ENCODE measurements around the gene FBXO45.
"Not testable (repeated sequence)": the region's sequence is repeated elsewhere in the genome, so short reads cannot be mapped to it uniquely, and the experiment has no call there.

FBXO45 gene

DNA sequence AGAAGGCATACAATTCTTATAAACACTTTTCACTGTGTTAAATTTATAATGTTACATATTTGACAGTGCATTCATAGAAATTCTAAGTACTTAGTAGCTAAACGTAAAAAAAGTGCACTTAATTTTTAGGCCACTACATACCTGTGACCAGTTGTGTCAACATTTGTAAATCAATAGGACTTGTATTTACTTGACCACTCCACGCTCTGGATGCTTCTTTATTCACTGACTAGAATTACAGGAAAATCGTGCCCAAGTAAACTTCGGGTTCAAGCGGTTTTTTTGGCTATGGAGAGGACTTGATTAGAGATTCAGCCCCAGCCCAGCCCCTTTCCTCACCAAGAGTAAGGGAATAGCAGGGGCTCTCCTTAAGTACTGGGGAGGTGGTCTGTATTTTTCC, 21.9 kb upstream of the FBXO45 start:
- no peak overlapping the region for H3K4me3 ChIP-seq (ENCODE audit: low read depth, low read length)
- TF ChIP-seq, protein P1, sequence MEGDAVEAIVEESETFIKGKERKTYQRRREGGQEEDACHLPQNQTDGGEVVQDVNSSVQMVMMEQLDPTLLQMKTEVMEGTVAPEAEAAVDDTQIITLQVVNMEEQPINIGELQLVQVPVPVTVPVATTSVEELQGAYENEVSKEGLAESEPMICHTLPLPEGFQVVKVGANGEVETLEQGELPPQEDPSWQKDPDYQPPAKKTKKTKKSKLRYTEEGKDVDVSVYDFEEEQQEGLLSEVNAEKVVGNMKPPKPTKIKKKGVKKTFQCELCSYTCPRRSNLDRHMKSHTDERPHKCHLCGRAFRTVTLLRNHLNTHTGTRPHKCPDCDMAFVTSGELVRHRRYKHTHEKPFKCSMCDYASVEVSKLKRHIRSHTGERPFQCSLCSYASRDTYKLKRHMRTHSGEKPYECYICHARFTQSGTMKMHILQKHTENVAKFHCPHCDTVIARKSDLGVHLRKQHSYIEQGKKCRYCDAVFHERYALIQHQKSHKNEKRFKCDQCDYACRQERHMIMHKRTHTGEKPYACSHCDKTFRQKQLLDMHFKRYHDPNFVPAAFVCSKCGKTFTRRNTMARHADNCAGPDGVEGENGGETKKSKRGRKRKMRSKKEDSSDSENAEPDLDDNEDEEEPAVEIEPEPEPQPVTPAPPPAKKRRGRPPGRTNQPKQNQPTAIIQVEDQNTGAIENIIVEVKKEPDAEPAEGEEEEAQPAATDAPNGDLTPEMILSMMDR (IDR thresholded peaks at IDR 0.05; ENCODE audit: low read depth, low read length, missing control alignments) = no peak
- DNase-seq (ENCODE audit: low read depth) = no peak

DNA sequence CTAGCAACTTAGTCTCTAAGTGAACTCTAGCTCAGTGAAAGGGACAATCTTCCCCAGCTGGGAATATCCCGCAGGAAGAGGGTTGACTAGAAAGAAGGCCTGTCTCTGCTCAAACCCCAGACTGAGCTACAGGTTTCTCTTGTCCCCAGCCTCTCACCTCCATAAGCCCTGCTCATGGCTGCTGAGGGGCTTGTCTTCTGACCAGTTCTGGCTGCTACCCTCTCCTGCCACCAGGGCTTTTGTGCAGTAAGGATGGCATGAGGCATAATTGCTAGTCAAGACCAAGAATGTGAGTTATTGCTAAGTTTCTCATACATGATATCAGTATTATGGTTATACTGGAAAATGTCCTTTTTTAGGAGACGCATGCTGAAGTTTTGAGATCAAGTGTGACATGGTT, 21.4 kb upstream of the FBXO45 start:
- no peak for DNase-seq (ENCODE audit: low read depth)
- H3K4me3 ChIP-seq (ENCODE audit: low read depth, low read length) = no peak overlapping the region
- TF ChIP-seq, protein P1 (IDR thresholded peaks at IDR 0.05; ENCODE audit: low read depth, low read length, missing control alignments) = no peak

DNA sequence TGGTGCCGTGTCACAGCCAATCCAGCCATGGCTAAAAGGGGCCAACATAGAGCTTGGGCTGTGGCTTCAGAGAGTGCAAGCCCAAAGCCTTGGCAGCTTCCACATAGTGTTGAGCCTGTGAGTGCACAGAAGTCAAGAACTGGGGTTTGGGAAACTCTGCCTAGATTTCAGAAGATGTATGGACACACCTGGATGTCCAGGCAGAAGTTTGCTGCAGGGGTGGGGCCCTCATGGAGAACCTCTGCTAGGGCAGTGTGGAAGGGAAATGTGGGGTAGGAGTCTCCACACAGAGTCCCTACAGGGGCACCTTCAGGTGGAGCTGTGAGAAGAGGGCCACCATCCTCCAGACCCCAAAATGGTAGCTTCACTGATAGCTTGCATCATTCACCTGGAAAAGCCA, 19.1 kb upstream of the FBXO45 start:
- H3K4me3 ChIP-seq (ENCODE audit: low read depth, low read length); DNase-seq (ENCODE audit: low read depth): not testable (repeated sequence)

DNA sequence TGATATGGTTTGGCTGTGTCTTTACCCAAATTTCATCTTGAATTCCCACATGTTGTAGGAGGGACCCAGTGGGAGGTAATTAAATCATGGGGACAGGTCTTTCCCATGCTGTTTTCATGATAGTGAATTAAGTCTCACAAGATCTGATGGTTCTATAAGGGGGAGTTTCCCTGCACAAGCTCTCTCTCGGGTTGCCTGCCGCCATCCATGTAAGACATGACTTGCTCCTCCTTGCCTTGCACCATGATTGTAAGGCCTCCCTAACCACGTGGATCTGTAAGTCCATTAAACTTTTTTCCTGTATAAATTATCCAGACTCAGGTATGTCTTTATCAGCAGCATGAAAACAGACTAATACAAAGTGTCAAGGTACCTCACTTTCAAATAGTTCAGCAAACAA, 18.3 kb upstream of the FBXO45 start:
- H3K4me3 ChIP-seq (ENCODE audit: low read depth, low read length); DNase-seq (ENCODE audit: low read depth): not testable (repeated sequence)

DNA sequence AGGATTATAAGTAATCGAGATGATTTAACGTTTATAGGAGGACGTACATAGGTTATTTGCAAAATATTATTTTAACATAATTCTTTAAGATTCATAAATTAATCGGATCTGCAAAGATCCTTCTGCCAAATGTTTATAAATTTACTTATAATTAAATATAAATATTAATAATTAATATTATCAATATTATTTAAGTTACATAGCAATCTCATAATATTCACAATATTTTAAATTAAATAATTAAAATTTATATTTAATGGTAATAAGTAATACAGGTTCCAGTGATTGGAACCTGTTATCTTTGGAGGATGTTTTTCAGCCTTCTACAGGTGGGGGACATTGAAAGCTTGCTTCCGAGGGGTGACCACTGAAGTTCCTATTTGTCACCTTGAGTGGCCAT, 16.2 kb upstream of the FBXO45 start:
- TF ChIP-seq, protein P1 (IDR thresholded peaks at IDR 0.05; ENCODE audit: low read depth, low read length, missing control alignments) = no peak
- DNase-seq (ENCODE audit: low read depth) = no peak
- no peak overlapping the region for H3K4me3 ChIP-seq (ENCODE audit: low read depth, low read length)

DNA sequence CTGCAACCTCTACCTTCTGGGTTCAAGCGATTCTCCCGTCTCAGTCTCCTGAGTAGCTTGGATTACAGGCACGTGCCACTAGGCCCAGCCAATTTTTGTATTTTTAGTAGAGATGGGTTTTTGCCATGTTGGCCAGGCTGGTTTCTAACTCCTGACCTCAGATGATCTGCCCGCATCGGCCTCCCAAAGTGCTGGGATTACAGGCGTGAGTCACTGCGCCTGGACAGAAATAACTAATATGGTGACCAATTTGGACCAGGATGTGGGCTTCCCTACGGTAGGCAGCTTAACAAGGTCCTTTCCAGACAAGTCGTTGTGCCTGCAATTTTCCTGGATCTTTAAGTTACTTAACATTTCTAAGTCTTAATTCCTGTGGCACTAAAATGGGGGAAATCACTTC, 14.9 kb upstream of the FBXO45 start:
- no peak overlapping the region for H3K4me3 ChIP-seq (ENCODE audit: low read depth, low read length)
- TF ChIP-seq, protein P1 (IDR thresholded peaks at IDR 0.05; ENCODE audit: low read depth, low read length, missing control alignments) = no peak
- no peak for DNase-seq (ENCODE audit: low read depth)

DNA sequence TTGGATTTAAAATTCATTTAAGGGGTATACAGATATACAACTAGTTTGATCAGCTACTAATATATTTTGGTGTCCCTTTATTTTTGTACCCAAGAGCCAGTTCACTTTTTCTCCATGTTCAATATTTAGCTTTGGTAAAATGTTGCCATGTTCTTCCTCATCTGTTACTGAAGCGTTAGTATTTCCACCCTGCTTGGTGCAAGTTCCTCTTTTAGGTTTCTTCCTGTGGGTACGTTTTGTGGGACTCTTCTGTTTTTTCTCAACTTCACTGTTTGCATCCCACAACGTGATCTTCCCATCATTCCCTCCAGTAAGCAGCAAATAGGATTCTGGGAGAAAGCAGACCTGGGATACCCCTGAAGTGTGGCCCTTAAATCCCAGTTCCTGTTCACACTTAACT, 14.3 kb upstream of the FBXO45 start:
- TF ChIP-seq, protein P1 (IDR thresholded peaks at IDR 0.05; ENCODE audit: low read depth, low read length, missing control alignments) = no peak
- no peak for DNase-seq (ENCODE audit: low read depth)
- H3K4me3 ChIP-seq (ENCODE audit: low read depth, low read length) = no peak overlapping the region

DNA sequence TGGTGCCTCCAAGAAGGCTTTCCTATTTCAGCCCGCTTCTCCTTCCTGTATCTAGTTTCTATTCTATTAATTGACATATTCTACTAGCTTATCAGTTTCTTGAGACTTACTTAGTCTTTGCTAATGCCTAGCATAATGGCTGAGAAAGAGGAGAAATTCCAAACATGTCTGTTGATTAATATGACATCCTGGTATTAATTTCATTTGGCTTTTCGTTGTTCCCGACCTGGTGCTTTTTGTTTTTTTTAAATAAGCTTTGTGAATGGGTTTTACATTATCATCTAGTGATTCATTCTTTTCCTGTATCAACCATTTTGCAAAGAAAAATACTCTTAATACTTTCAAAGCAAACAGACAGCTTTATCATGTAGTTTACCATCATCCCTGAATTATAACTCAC, 13.2 kb upstream of the FBXO45 start:
- DNase-seq (ENCODE audit: low read depth) = no peak
- H3K4me3 ChIP-seq (ENCODE audit: low read depth, low read length) = no peak overlapping the region
- TF ChIP-seq, protein P1 (IDR thresholded peaks at IDR 0.05; ENCODE audit: low read depth, low read length, missing control alignments) = no peak

All from GM12864 (cell line).